GM10266 (cell line): ENCODE results near the gene TMUB2.

ENCODE experiments used
- DNase-seq: peaks from one replicate; pipeline ENCODE4 v3.0.0; 2012; ENCODE audit errors: extremely low spot score
- CTCF ChIP-seq: IDR thresholded peaks from 2 replicates; pipeline ENCODE4 v1.5.1; 2012; ENCODE audit warnings: mild to moderate bottlenecking, low read depth; ENCODE audit not compliant: control insufficient read depth, insufficient read depth; ENCODE audit errors: missing control alignments

Gene TMUB2

GRCh38 chr17:44206825-44207155 is 20.0 kb downstream of the TMUB2 start:
- no peak for DNase-seq
- no peak for TF ChIP-seq CTCF

- TF ChIP-seq CTCF, result no peak
- no peak for DNase-seq
These were observed 20.5 kb downstream of the TMUB2 start for GRCh38 chr17:44207319-44207718.

GRCh38 chr17:44207743-44208142 is 21.0 kb downstream of the TMUB2 start:
- no peak for TF ChIP-seq CTCF
- DNase-seq, result no peak

- no peak for TF ChIP-seq CTCF
- peak; percentile 77 for DNase-seq
These were observed 23.1 kb downstream of the TMUB2 start for GRCh38 chr17:44209786-44210341.

GRCh38 chr17:44210342-44211192 is 23.8 kb downstream of the TMUB2 start:
- peak; percentile 99 for TF ChIP-seq CTCF
- DNase-seq, result peak; percentile 95

- no peak for DNase-seq
- TF ChIP-seq CTCF, result no peak
These were observed 24.8 kb downstream of the TMUB2 start for GRCh38 chr17:44211281-44212265.
